G401.6 (cell line): ENCODE measurements around the gene TBATA.

Source experiments
- FAIRE-seq: peaks from 2 replicates; lab custom pipeline; 2012; peaks lifted over from hg19 to GRCh38; lab: Jason Lieb, UNC

The TBATA gene

DNA sequence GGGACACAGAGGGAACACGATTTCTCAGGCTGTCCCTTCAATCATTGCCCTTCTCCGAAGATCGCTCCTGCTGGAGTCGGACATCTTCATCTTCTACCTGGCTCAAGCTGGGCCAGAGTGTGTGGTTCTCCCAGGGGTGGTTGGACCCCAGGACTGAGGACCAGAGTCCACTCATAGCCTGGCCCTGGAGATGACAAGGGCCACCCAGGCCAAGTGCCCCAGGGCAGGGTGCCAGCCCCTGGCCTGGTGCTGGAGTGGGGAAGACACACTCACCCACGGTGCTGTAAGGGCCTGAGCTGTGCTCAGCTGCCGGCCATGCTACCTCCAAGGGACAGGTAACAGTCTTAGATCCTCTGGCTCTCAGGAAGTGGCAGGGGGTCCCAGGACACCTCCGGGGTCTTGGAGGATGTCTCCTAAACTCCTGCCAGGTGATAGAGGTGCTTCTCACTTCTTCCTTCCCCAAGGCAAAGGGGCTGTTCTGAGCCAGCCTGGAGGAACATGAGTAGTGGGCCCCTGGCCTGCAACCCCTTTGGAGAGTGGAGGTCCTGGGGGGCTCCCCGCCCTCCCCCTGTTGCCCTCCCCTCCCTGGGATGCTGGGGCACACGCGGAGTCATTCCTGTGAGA lies 23.3 kb downstream of the TBATA start:
- no peak for FAIRE-seq

DNA sequence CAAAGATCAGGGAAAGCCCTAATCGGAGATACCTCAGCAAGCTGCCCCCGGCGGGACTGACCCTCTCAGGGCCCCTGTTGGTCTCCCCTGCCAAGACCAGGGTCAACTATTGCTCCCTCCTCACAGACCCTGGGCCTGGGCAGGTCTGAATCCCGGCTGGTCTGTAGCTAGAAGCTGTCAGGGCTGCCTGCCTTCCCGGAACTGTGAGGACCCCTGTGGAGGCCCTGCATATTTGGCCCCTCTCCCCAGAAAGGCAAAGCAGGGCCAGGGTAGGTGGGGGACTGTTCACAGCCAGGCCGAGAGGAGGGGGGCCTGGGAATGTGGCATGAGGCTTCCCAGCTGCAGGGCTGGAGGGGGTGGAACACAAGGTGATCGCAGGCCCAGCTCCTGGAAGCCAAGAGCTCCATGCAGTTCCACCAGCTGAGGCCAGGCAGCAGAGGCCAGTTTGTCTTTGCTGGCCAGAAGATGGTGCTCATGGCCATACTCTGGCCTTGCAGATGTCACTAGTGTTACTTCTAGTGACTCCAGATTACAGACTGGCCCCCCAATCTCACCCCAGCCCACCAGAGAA lies 24.1 kb downstream of the TBATA start:
- no peak for FAIRE-seq

DNA sequence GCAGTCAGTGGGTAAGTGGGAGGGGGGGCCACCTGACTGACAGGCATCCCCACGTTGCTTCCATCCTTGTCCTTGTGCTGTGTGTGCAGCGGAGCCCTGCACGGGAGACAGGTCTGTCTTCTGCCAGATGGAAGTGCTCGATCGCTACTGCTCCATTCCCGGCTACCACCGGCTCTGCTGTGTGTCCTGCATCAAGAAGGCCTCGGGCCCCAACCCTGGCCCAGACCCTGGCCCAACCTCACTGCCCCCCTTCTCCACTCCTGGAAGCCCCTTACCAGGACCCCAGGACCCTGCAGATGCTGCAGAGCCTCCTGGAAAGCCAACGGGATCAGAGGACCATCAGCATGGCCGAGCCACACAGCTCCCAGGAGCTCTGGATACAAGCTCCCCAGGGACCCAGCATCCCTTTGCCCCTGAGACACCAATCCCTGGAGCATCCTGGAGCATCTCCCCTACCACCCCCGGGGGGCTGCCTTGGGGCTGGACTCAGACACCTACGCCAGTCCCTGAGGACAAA lies 24.8 kb downstream of the TBATA start:
- no peak for FAIRE-seq

- FAIRE-seq, result no peak
These were observed 25.4 kb downstream of the TBATA start for GRCh38 chr10:70759781-70760180.

DNA sequence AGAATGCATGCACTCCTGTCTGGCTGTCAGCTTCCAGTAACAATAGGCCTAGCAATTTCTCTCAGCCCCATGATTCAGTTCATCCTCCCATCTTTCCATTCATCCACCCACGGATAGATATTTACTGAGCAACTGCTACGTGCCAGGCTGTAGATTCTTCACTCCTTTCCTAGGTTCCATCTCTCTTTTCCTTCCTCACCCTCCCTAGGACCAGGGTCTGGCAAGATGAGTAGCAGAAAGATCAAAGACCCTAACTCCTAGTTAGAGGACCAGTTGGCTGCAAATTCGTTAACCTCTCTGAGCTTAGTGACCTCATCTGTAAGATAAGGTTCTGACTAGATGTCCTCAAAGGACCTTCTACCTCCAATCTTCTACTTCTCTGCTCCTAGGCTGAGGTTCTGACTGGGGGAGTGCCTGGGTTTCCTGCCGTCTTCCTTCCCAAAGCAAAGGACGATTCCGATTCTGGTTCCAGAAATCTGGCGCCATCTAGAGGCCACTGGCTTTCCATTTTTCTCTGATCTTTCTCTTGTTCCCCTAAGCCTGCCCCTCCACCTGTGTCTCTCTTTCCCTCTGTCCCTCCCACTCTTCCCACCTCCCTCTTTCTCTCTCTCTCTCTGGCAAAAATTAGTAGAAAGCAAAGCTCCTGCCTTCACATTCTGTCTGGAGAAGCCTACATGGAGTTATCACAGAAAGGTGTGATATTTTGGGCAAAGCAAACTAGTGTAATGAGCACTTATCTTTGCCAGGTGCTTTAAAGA lies 26.2 kb downstream of the TBATA start:
- peak; percentile 81 for FAIRE-seq

DNA sequence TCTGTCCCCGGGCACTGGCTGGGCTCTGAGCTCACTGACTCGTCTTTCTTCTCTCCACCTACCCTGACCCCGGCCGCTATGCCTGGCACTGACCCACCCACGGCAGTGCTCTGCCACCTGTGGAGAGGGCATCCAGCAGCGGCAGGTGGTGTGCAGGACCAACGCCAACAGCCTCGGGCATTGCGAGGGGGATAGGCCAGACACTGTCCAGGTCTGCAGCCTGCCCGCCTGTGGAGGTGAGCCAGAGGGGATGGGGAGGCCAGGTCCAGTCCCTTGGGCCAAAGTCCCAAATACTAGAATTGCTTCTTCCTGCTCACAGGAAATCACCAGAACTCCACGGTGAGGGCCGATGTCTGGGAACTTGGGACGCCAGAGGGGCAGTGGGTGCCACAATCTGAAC lies 27.3 kb downstream of the TBATA start:
- FAIRE-seq, result no peak

DNA sequence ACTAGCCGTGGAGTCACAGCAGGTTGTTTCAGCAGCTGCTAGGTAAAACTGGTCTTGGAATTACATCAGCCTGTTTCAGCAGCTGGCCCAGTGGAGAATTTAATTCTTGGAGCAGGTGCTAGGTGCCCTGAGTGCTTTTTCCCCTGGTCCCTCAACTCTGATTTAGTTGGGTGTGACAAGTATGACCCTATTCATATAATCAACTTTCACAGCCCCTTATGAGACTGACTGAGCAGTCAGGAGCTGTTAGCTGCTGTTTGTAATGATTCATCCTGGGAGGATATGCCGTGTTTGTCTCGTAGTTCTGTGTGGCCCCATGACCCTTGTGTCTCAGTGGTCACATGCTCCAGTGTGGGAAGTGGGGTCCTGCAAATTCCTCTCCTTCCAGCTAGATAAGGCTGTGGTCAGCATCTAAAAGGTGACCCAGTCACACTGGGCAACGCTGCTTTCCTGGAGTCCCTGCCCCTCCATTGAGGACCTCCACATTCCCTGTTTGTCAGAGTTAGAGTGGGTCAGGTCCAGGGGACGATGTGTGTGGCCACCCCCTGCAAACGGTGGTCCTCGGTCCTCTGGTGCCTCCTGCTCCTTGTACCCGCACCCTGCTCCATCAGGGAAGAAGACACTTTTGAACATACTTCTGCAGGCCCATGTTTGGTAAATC lies 28.3 kb downstream of the TBATA start:
- no peak for FAIRE-seq

DNA sequence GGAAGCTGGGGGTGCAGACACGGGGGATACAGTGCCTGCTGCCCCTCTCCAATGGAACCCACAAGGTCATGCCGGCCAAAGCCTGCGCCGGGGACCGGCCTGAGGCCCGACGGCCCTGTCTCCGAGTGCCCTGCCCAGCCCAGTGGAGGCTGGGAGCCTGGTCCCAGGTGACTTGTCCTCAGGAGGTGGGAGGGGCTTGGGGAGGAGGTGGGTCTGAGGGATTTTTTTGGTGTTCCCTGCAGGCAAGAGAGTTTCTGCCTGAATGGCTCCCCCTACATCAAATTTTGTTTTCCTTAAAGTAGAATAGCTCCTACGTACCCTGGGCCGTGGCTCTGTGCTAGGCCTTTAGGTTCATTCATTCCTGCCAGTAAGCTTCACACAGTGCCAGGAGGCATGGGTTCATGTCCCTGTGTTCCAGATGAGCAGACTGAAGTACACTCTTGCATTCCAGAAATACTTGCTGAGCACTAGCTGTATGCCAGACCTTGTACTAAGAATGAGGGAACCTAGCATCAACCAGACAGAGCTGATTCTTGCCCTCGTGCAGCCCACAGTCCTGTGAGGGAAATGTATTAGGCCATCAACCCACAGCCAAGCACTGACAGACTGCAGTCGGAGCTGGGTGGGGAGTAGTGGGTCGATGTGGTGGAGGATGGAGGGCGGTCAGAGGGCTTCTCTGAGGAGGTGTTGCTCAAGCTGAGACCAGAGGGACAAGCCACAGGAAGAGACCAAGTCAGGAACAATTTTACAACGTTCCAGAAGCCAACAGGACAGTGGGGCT lies 31.1 kb downstream of the TBATA start:
- FAIRE-seq, result no peak

GRCh38 chr10:70753026-70753663 lies 32.0 kb downstream of the TBATA start:
- FAIRE-seq, result no peak

GRCh38 chr10:70752571-70752970 lies 32.6 kb downstream of the TBATA start:
- no peak for FAIRE-seq

- no peak for FAIRE-seq
These were observed 33.2 kb downstream of the TBATA start for GRCh38 chr10:70751991-70752390.

GRCh38 chr10:70751356-70751755 lies 33.8 kb downstream of the TBATA start:
- FAIRE-seq, result no peak

- FAIRE-seq, result no peak
These were observed 34.9 kb downstream of the TBATA start for GRCh38 chr10:70750156-70750703.

DNA sequence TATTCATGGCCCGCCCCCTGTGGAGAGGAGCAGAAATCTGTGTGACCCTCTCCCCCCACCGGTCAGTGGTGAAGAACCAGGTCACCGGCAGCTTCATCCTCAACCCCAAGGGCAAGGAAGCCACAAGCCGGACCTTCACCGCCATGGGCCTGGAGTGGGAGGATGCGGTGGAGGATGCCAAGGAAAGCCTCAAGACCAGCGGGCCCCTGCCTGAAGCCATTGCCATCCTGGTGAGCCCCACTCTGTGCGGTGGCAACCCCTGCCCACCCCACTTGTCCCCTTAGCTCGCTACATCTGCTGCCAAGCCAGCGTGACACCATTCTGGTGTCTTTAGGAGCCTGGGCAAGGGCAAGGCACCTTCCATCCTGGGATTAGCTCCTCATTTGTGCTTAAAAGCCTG lies 35.4 kb downstream of the TBATA start:
- FAIRE-seq, result no peak

- no peak for FAIRE-seq
These were observed 36.2 kb downstream of the TBATA start for GRCh38 chr10:70748801-70749573.

DNA sequence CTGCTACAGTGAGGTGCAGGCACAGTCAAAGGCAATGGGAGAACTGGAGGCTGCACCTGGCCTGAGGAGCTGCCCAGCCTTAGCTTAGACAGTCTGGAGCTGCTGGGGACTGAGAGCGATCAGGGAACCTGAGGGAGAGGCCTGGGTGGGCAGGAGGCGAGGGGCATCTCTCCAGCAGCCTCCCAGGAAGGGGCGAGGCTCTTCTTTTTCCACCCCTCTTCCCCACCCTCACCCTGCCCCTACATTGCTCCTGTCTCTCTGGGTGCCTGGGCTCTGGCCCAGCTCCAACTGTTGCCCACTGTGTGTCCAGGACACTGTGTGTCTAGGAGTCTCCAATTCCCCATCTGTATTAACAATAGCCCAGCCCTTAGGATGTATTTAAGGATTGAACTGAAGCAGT lies 36.9 kb downstream of the TBATA start:
- FAIRE-seq, result no peak

- no peak for FAIRE-seq
These were observed 37.8 kb downstream of the TBATA start for GRCh38 chr10:70747192-70747965.

DNA sequence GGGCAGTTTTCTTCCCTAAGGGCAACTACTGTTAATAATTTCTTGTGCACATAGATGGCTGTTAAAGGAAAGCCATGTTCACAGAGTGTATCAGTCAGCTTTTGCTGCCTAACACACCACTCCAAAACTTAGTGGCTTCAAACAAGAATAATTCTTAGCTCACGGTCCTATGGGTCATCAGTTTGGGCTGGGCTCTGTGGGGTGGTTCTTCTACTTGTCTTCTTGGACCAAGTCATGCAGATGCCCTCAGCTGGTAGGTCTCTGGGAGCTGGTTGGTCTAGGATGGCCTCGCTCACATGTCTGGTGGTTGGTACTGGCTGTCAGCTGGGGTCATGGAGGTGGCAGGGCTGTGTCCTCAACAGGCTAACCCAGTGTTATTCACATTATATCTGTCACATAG lies 39.6 kb downstream of the TBATA start:
- no peak for FAIRE-seq

- FAIRE-seq, result no peak
These were observed 40.5 kb downstream of the TBATA start for GRCh38 chr10:70744617-70745143.

DNA sequence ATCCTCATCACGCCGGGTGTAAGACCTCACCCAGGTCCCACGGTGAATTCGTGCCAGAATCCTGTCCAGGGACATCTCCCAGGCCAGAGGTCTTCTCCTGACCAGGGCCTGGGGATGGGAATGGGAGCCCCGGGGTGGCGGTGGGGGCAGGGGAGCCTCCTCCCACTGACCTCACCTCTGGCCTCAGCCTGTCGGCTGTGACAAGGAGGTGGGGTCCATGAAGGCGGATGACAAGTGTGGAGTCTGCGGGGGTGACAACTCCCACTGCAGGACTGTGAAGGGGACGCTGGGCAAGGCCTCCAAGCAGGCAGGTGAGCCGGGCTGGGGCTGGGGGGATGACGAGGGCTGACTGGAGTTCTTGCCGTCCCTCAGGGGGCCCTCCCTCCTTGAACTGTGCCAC lies 41.3 kb downstream of the TBATA start:
- no peak for FAIRE-seq
